Measurements from ENCODE around the gene KRTAP5-6.

KRTAP5-6 gene

DNA sequence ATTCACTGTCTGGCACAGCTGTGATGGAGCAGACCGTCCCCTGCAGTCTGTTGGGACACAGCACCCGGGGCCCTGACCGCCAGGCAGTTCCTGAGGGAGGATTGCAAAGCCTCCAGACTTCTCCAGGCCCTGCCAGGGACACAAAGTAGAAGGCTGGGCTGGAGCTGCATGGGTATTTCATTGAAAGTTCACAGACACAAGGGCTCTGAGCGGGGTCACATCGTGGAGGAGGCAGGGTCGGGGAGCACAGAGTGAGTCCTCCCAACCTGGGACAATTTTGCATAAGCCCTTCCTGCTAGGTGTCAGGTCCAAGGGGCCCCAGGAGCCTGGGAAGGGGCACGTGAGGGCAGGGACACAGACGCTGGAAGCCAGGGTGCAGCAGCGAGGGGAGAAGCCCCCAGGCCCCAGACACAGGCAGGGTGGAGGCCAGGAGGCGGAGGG lies 37.7 kb downstream of the KRTAP5-6 start:
- no peak for DNase-seq

DNA sequence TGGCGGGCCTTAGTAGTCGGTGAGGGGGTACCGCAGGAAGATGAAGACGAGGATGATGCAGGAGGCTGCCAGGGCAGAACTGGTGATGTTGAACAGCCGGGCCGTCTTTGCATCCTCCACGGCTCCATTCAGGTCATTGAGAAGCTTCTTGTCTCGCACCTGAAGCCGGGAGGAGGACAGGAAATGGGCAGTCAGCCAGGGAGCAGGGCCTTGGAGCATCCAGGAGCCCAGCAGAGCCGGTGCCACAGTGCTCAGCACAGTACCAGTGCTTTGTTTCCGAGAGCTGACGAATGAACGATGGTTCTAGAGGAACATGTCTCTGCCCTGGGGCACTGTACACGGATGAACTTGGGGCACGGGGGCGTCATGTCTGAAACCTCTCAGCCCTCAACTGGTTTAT lies 38.3 kb downstream of the KRTAP5-6 start:
- DNase-seq, result no peak

DNA sequence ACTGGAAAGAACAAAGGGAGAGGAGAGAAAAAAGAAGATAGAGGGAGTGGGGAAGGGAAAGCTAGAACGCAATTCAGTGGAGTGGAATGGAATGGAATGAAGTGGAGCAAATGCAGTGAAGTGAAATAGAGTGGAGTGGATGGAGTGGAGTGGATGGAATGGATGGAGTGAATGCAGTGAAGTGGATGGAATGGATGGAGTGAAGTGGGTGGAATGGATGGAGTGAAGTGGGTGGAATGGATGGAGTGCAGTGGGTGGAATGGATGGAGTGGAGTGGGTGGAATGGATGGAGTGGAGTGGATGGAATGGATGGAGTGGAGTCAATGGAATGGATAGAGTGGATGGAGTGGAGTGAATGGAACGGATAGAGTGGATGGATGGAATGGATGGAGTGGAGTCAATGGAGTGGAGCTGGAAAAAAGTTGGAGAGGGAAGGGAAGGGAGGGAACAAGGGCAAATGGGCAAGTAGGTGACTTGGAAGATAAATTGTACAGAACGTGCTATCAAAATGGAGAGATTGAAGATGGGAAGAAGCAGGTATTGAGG lies 39.5 kb downstream of the KRTAP5-6 start:
- no peak for DNase-seq

DNA sequence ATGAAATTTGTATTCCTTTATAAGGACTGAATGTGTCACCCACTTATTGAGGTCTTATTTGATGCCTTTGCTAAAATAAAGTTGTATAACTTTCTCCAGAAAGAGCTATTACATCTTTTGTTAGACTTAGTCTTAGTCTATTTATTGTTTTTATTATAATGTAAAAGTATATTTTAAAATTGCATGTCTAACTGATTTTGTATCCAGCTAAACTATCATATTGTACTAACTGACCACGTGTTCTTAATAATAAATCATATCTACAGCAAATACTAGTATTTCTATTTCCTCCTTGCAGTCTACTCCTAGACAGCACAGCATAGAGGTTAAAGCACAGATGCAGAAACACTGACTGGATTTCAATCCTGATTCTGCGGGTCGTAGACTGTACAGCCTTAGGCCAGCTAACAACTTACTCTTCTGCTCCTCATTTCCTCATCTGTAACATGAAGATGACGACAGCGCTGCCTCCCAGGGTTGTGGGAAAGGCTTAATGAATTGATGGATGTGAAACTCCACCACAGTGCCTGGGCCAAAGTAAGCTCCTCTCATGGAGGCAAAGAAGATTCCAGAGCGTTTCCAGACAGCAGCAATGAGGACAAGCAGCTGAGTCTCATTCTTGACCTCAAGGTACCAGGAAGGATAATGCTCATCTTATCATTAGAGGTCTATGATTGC lies 40.2 kb downstream of the KRTAP5-6 start:
- no peak for DNase-seq

DNA sequence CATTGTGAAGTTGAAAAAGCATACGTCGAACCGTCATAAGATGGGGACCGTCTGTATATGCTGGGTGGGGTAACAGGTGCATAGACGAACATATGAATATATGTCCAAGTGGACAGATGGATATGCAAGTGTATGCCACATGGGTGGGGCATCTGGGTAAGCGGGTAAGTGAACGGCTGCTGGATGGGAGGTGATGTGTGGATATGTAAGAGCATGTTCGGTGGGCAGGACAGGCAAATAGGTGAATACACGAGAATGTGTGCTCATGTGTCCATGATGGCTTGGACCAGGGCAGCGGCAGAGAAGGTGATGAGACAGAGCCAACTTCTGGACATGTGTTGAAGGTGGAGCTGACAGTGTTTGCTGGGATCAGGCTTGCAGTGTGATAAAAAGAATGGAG lies 41.4 kb downstream of the KRTAP5-6 start:
- DNase-seq, result no peak

DNA sequence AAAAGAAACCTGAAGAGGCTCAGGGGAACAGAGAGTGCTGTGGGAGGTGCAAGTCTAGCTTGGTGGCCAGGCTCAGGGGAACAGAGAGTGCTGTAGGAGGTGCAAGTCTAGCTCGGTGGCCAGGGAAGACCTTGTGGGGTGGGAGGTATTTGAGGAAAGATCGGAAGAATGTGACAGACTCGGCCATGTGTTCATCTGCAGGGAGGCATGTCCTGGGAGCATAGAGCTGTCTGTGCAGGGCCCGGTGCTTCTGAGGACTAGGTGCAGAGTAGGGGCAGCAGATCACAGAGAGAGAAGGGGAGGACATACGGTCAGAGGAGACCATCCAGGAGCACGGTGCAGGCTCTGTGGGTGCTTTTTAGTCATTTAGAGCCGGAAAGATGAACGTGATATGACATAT lies 42.6 kb downstream of the KRTAP5-6 start:
- no peak for DNase-seq

DNA sequence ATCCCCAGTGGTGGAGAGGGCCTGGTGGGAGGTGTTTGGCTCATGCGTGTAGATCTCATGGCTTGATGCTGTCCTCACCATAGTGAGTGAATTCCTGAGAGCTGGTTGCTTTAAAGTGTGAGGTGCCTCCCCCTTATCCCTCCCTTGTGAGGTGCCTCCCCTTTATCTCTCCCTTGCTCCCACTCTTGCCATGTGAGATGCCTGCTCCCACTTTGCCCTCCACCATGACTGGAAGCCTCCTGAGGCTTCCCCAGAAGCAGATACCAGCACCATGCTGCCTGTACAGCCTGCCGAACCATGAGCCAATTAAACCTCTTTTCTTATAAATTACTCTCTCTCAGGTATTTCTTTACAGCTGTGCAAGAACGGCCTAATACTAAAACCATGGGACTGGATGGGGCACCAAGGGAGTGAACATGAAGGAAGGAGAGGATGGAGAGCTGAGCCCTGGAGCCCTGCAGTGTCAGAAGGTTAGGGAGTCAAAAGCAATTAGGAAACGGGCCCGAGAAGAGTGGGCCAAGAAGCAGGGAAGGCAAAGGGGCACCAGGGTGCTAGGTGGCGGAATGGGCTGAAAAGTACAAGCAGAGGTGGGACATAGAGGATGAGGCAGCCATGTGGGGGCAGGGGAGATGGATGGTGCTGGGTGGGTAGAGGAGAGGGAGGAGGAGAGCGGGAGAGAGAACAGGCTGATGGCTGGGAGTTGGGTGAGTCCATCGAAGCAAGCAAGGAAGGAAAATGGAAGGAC lies 44.0 kb downstream of the KRTAP5-6 start:
- no peak for DNase-seq

- DNase-seq, result no peak
Measured at GRCh38 chr11:1741741-1742140, 44.7 kb downstream of the KRTAP5-6 start.

DNA sequence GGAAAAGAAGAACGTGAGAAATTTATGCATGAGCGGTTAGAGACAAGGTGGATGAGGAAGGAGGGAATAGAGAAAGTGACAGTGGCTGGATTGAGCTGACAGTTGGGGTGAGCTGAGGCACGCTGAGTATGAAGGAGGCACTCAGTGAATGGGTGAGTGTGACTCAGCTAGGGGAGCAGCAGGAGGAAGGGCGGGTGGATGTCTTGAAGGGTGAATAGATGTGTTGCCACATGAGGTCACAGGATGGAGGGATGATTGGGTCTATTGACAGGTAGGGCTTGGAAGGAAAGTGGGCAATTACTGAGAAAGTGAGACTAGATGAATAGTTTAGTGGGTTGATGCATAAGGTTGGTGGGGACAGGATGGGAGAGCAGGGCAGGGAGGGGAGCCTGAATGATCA lies 45.4 kb downstream of the KRTAP5-6 start:
- no peak for DNase-seq

- no peak for DNase-seq
Measured at GRCh38 chr11:1742869-1743584, 46.0 kb downstream of the KRTAP5-6 start.

DNA sequence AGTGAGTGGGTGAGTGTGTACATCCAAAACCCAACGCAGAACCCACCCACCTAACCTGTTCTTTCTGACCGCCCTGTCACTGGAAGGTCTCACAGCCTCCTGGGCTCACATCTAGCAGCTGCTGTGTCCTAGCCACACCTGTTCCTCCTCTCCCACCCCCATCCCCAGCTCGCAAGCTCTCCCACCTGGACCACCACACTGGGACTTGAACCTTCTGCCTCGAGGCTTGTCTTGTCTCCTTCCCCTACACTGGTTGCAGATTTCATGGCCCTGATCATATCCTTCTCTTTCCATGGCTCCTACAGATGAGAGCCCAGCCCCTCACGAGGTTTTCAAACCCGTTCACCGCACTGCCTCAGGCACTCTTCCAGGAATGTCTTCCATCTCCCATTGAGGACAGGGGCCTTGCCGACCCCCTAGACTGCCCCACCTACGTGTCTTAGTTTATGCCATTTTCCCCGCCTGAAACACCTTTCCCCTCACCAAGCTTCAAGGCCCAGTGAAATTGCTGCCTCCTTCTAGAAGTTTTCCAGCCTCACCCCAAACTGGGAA lies 46.7 kb downstream of the KRTAP5-6 start:
- DNase-seq, result no peak

GRCh38 chr11:1744137-1744886 lies 47.3 kb downstream of the KRTAP5-6 start:
- no peak for DNase-seq

- DNase-seq, result no peak
Measured at GRCh38 chr11:1744891-1745700, 48.1 kb downstream of the KRTAP5-6 start.

- DNase-seq, result no peak
Measured at GRCh38 chr11:1745701-1746320, 48.8 kb downstream of the KRTAP5-6 start.

- DNase-seq, result no peak
Measured at GRCh38 chr11:1746511-1746931, 49.5 kb downstream of the KRTAP5-6 start.

DNA sequence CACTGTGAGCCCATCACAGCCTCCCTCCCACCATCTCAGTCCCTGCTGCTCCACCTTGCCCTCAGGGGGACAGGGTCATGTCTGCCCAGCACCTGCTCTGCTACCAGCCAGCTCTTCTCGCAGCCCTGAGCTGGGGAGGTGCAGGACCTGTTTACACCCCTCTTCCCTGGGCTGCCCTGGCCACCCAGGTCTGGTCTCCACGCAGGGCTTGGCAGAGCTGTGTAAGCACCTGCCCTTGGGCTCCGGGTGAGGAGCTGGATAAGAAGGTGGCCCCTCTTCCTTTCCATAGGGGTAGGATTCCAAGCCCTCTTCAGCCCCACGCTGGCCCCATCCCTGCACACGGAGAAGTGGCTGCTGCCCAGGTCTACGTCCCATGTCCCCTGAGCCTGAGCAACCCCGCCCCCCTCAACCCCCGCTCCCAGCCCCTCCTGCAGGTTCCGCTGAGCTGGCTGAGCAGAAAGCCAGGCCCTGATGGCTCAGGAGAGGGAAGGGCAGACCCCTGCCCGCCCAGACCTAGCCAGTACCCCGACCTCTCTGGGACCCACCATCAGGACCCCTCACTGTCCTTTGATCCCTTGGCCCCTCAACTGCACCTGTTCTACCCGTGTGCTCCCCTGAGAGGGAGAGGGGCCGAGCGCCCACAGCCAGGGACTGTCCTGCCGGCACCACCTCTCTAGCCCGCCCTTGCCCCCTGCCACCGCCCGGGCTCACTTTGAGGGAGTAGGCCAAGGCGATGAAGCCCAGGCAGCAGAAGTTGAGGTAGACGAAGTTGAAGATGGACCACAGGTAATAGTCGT lies 50.2 kb downstream of the KRTAP5-6 start:
- DNase-seq, result no peak
